Hematopoietic multipotent progenitor cell treated with erythropoietin and hydrocortisone succinate and interleukin-3 and kit ligand, for 6 days (in vitro differentiated cells): ENCODE results near the gene CUBN.
"Not testable (repeated sequence)": the region's sequence is repeated elsewhere in the genome, so short reads cannot be mapped to it uniquely, and the experiment has no call there.

ENCODE experiments used
- DNase-seq: peaks from one replicate; pipeline ENCODE4 v3.0.0-alpha.2; 2015

CUBN gene

DNA sequence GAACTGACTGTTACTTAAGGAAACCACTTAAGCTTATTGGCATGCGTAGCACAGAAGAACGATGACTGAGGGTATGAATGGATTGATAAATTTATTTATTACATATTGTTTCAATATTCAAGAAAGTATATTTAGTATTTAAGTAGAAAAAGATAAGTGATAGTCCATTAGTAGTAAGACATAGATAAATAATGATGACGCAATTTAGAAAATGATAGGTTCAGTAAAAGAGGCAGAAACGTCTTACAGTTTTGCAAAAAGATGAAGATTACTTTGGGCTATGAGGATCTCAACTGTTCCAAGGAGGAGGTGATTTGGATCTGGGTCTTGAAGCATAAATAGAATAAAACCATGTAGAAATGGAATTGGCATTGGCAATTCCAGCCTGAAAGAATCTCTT lies 275.8 kb downstream of the CUBN start:
- no peak for DNase-seq

DNA sequence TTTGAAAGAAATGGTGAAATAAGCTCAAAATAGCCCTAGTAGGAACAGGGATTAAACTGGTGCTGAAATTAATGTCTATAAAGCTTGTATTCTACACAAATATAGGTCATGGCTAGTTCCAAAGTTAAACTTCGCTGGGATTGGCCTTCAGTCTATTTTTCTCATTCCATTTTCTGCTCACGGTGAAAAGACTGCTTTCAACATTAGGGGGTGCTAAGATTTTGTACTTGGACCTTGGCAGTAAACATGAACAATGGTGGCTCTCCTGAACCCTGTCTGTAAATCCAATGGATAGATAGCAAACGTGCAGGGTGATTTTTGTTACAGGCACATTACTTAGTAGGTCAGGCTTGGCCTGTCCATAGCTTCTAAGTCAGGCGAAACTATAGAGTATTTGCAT lies 276.4 kb downstream of the CUBN start:
- DNase-seq: peak; percentile 37

DNA sequence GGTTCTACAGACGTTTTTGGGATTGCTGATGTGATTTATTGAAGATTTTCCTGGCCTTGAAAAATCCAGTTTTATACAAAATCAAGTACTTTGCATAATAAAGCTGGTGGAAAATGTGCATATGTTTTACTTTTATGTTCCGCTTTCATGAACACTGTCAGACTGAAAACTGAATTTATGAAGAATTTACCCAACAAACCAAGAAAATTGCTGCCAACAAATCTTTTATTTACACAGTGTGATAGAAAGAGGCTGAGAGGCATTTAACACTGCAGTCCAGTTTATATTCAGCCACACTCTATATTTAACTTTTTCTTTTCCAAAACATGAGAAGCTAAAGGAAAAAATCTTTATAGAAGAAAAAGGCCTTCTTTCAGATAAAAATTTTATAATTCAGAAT lies 277.0 kb downstream of the CUBN start:
- DNase-seq: no peak

DNA sequence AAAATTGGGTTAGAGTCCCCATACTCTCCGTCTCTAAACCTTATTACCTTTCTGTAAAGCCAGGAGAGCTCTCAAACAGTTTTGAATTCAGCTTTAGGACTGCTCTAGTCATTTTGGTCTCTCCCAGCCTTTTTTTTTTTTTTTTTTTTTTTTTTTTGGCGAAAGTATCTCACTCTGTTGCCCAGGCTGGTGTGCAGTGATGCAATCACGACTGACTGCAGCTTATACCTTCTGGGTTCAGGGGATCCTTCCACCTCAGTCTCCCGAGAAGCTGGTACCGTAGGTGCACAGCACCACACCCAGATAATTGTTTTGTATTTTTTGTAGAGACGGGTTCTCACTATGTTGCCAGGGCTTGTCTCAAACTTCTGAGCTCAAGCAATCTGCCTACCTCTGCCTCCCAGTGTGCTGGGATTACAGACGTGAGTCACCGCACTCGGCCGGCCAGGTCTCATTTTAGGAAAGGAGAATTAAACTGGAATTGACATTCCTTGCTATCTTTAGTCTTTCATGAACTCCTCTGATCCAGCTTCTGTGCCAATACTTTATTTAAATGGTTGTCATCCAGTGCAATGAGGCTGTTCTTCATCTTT lies 281.0 kb downstream of the CUBN start:
- no peak for DNase-seq

DNA sequence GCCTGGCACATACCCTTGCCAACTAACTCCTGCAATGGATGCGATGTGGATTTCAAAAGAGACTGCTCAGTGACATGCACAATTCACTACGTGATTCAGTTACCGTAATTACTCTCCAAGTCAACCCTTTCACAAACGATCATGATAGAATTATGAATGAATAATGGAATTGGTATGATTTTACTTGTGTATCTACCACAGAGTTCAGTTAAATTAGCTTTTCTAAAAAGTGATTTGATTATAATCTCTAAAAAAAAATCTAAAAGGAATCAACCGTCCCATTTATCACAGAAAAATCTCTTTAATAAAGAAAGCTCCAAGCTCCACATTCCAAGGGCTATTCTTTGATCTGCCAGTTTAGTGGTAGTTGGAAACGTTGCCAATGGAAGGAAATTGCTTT lies 282.0 kb downstream of the CUBN start:
- DNase-seq: no peak

DNA sequence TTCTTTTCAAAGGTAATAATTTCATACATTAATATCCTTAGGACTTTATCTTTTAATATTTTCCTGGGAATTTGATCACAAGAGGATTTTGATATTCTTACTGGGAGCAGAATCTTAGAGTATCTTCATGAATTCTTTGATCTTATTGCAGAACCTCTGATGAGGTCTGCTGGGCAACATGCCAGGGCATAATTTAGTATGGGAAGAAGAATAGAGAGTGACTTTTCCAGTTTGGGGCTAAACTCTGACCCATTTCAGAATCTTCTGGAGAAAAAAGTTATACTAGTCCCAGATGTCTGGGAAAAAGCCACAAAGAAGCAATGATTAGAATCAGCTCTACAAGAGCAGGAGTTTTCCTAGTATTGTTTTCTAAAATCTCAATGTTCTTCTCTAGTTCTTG lies 284.4 kb downstream of the CUBN start:
- no peak for DNase-seq

DNA sequence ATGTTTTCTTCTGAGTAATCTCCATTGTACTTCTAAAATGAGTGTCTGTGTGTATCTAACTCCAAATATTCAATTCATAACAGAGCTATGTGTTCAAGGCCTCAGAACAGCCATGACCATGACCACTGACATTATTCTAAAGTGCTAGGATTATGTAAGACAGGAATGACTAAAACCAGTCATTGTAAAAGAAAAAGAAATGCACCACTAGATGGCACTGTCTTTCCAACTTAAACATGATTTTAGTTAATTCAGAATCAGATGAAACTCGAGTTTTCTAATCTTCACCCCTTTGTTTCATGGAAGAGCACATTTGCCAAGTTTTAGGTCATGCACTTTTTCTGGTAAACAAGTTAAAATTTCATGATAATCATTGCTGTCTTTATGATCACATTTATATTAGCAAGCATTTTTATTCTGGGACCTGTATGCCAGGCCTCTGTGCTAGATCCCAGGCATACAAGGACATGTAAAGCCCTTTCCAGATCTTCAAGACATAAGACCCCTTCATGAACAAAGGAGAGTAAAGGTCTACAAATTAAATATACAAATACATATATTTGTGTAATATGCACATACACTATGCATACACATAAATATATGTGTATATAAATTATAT lies 286.2 kb downstream of the CUBN start:
- peak; percentile 95 for DNase-seq

DNA sequence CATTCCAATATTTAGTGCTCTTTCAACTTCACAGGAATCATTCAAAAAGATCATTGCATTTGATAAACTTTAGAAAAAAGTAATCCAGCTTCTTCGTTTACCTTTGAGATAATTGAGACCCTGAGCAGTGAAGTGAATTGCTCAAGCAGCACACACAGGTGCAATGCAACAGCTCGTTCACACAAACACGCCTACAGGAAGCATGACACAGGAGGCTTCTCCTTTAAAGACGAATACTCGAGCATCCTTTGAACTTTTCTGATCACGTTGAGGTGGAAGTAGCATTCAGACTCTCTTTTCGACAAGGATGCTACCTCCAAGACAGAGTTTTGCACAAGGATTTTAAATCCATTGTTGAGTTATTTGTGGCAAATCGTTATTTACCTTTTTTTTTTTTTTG lies 294.4 kb downstream of the CUBN start:
- no peak for DNase-seq

DNA sequence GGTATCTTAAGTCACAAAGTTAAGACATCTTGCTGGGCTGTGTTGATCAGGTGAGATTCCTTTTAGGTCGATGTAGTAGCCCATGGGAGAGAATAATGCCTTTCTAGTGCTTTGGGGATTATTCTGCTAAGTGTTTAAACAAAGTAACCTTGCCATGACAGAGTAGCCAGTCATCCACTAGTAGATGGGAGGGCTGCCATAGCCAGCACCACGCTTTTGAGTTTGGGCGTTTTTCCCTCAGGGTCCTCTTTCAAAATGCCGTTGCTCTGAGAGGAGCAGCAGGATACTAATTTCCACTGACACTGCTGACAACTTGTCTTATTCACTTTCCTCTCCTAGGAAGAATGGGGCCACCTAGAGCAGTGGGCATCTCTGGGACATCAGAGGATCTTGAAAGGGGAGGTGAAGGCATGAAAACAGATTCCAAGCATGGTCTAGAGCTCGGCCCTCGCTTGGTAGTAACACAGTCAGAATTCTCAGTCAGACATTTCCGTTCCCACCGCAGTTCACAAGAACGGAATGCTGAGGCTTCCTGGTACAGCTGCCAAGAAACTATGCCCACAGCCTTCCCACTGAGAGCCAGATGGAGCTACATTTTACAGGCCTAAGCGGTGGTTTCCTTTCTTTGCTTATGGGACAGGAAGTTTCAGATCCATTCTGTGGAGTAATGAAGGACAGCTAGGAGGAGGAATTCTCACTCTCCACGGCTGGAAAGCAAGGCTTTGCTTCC lies 297.1 kb downstream of the CUBN start:
- DNase-seq: no peak

DNA sequence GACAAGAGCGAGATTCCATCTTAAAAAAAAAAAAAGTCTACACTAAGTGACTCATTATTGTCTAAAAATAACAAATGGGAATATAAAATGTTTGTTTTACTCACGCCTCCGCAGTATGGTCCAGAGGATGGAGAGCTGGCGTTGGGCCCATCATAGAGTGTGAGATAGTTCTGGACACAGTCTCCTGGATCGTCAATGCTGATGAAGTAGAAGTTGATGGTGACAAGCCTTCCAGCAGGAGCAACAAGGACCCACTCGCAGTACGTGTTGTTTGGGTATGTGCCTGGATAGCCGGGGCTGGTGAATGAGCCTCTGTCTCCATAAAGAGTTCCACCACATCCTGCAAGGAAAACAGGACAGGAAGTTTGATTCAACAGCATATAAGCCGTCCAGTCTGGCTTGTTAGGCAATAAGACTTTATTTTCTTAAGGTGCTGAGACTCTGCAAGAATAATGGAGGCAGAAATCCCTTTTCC lies 300.9 kb downstream of the CUBN start:
- no peak for DNase-seq

DNA sequence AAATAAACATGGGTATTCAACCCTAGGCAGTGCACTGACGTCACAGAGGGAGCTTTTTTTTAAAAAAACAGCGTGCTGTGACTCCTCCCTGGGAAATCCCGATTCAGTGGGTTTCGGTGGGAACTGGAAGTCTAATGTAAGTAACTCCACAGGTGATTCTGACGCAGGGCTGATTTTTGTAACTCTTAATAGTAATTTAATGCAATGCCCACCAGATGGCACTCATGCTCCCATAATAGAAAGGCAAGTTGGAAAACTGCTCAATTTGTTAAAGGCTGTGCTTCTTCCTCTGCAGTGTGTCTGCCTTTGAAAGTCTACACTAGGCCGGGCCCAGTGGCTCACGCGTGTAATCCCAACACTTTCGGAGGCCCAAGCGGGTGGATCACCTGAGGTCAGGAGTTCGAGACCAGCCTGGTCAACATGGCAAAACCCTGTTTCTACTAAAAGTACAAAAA lies 301.5 kb downstream of the CUBN start:
- peak; percentile 95 for DNase-seq

DNA sequence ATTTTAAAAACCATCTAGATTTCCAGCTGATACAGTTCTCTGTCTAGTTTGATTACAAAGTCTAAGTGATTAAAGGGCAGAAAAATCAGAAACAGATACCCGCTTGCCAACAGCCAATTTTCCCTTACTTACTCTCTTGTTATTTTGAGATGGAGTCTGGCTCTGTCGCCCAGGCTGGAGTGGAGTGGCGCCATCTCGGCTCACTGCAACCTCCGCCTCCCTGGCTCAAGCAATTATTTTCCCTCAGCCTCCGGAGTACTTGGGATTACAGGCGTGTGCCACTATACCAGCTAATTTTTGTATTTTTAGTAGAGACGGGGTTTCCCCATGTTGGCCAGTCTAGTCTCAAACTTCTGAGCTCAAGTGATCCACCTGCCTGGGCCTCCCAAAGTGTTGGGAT lies 302.1 kb downstream of the CUBN start:
- not testable (repeated sequence) for DNase-seq

DNA sequence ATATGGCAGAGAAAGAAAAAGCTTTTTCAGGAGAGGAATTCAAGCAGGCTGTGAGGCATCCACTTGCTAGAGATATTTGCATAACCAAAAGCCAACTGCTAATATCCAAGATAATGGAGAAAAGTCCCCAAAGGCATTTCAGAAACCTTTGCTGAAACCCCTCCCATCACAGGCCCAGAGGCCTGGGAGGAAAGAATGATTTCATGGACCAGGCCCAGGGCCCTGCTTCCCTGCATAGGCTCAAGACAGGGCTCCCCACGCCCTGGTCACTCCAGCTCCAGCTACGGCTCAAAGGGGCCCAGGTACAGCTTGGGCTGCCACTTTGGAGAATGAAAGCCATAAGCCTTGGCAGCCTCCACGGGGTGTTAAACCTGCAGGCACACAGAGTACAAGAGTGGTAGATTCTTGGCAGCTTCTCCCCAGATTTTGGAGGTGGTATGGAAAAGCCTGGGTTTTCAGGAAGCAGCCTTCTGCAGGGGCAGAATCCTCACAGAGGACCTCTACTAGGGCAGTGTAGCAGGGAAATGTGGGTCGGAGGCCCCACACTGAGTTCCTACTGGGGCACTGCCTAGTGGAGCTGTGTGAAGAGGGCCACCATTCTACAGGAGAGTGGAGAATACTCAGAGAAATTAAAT lies 306.8 kb downstream of the CUBN start:
- DNase-seq: no peak

DNA sequence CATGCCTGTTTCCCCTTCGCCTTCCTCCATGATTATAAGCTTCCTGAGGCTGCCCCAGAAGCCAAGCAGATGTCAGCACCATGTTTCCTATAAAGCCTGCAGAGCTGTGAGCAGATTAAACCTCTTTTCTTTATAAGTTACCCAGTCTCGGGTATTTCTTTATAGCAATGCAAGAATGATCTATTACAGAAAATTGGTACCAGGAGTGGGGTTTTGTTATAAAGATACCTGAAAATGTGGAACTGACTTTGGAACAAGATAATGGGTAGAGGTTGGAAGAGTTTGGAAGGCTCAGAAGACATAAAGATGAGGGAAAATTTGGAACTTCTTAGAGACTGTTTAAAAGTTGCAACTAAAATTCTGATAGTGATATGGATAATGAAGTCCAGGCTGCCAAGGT lies 307.6 kb downstream of the CUBN start:
- no peak for DNase-seq

DNA sequence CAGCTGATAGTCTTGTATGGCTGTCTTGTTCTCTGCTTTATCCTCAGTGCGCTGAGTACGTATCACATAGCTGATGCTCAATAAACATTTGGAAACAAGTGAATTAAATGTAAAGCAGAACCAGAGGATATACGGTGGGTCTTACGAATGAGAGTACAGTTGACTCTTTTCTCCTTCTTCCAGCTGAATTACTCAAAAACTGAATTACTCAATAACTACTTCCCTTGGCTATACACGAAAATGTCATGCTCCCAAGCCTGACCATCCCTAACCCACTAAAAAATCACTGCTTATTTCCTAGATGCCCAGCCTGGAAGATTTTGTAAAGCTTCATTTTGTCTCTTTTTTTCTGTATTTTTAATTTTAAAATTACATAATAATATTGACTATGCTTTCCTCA lies 309.2 kb downstream of the CUBN start:
- no peak for DNase-seq

DNA sequence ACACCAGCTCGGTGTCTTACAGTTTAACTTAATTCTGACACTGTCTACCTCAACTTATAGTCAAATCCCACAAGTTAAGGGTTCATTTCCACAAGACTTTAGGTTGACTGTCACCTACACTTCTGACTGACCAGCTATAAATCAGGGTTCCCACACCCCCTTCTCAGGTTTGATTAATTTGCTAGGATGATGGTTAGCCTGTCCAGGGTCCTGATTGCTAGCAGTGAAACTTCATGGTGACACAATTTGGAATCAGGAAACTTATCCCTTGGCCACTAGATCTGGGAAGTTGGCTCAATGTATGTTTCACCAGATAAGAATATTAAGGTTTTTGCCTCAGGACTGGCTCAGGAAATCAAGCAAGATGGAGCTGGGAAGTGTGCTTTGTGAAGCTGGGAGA lies 309.6 kb downstream of the CUBN start:
- no peak for DNase-seq

DNA sequence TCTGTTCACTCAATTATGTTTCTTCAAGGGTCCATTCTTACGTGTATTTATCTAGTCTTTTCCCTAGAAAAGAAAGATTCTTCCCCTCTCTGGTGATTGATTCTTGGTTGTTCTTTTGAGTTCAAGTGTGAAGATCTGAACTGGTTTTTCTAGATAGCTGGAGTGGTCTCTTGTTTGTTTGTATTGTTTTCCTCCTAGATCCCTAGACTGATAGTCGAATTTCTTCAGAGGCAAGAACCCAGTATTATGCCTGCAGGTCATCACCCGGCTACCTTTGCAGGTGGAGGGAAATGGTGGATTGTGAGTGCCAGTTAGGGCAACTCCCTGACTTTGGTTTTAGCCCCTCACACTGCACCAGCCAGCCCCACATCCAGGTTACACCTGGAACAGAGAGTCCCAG lies 310.2 kb downstream of the CUBN start:
- DNase-seq: no peak

DNA sequence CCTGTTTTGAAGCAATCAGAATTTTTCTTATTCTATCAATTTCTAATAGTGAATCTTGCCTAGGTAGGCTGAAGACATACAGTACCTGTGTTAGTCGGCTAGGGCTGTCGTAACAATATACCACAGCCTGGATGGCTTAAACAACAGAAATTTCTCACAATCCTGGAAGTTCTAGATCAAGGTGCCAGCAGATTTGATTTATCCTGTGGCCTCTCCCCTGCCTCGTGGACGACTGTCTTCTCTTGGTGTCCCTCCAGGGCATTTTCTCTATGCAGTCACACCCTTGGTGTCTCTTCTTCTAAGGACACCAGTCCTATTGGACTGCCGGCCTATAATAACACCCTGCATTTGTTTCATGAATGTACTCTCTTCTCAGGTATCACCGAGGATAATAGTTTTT lies 310.6 kb downstream of the CUBN start:
- DNase-seq: no peak

DNA sequence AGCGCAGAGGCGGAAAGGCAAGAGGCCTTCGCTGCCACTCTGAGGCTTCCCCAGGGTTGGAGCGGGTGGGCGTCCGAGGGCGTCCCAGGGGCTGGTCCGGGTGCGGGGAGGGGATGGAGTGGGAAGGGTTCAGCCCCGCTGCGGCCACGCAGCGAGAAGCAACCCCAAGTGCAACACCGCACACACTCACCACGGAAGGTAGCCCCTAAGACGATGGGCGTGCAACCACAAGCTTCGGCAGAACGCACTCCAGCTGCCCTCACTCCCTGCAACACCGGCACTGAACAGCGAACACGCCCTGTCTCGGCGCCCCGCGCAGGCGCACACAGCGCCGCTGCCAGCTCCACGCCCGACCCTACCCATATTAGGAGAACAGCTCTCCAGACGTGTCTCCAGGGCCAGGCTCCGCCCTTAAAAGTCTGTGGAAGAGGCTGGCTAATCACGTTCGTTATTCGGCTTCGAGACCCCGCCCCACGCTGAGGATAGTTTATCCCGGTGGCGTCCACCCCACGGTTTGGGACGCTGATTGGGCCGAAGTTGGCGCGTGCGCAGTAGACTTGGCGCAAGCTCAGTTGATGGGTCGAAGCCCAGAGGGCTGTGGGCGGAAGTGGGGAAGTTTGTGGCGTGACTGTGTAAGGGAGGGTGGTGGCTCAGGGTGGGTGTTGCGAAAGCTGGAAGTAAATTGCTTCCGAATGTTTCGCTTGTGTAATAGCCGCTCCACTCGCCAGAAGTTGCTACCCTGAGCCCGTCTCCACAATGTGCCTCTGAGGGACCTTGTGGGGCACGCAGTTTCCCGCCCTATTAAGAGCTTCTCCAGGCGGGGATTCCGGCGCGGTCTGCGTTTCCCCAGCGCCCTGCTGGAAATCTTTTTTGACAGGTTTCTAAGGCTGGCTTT lies 312.2 kb downstream of the CUBN start, which contains the start of gene RSU1:
TSS of gene RSU1 (minus strand) at position 300 of the 895 bp plus-strand sequence. CDS start 343 bp downstream, outside the sequence.
- DNase-seq: peak; percentile 100

DNA sequence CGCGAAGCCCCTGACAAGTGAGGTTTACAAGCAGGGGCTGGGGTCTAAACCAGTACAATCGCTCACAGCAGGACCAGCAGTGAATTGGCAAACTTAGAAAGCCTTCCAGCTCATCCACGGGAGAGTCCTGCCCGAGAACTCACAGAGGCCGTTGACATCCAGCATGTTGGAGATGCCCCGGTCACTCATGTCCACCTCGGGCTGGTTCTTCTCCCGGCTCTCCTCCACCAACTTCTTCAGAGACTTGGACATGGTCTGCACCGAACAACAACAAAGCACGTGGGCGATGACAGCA lies 312.8 kb downstream of the CUBN start:
- DNase-seq: no peak

DNA sequence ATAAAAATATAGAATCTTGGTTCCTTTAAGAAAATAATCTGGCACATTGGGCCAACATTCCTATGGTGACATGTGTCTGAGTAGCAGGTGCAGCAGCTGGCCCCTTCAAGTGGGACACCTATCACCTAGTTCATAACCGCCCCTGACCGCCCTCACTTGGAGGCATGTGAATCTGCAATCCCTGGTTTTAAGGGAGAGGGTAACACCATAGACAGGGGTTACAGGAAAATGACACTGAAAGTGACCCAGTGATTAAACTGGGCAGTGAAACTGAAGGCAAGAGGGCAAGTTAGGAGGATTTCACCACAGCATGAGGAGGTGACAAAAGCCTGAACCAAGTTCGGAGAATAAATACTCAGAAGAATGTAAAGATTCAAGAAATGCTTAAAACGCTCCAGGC lies 313.4 kb downstream of the CUBN start:
- DNase-seq: peak; percentile 25

DNA sequence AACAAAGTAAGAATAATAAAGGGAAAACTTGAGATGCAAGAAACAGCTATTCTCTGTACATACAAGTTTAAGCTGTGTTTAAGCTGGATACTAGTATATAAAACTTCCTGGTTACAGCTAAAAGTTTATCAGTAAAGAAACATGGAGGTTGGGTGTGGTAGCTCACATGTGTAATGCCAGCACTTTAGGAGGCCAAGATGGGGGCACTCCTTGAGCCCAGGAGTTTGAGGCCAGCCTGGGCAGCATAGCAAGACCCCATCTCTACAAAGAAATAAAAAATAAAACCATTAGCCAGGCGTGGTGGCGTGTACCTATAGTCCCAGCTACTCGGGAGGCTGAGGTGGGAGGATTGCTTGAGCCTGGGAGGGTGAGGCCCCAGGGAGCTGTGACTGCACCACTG lies 315.6 kb downstream of the CUBN start:
- peak; percentile 73 for DNase-seq

DNA sequence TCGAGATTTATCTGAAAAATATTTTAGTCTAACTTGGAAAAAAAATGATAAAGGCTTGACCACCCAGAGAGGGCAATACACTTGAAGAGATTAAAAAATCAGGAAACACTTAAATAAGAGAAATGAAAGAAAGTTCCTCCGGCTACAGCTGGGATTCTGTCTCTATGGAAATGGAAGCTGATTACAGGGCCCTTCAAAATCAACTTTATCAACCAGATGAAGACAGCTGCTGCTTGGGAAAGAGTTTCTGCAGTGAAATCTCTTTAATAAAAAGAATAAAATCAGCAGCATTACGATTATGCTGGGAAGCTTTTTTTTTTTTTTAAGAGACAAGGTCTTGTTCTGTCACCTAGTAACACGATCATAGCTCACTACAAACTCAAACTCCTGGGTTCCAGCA lies 316.9 kb downstream of the CUBN start:
- DNase-seq: no peak
